Kidney epithelial cell (primary cell): ENCODE results near the gene HOXC10. TPM values are rescaled to one million over a fixed set of nuclear protein-coding genes. Genes with fewer than 3 reads are reported as not detected.

Experiments used
- DNase-seq: peaks from one replicate; pipeline ENCODE4 v3.0.0-alpha.2; 2010; ENCODE audit warnings: low read depth
- H3K27me3 ChIP-seq: 2 replicates; pipeline ENCODE4 v1.6.0; 2011; ENCODE audit warnings: low read length; ENCODE audit not compliant: control insufficient read depth, insufficient read depth
- H3K36me3 ChIP-seq: 2 replicates; pipeline ENCODE4 v1.5.1; 2011; ENCODE audit warnings: low read length; ENCODE audit not compliant: control insufficient read depth, insufficient read depth
- H3K4me3 ChIP-seq: 2 replicates; pipeline ENCODE4 v1.5.1; 2011; ENCODE audit warnings: low read depth, mild to moderate bottlenecking, control low read depth, low read length
- CTCF ChIP-seq: IDR thresholded peaks from 2 replicates; pipeline ENCODE4 v1.5.1; 2011; ENCODE audit warnings: mild to moderate bottlenecking, moderate library complexity, low read length, control low read depth, inconsistent platforms; ENCODE audit not compliant: insufficient read depth, poor library complexity, severe bottlenecking
- total RNA-seq: library from RNA; depleted of rRNA; stranded (reverse); fragments of >200 nt; gene quantifications from 2 replicates; pipeline ENCODE4 v1.2.3, GENCODE V29; 2015

Gene HOXC10
- total RNA-seq, 1 donor from 2014 or later, result 5.9 TPM

GRCh38 chr12:54038871-54039414 lies 54.0 kb downstream of the HOXC10 start:
- peaks cover 14% of the 10 kb centered on the region for H3K27me3 ChIP-seq
- DNase-seq, result no peak
- no peak overlapping the region for H3K4me3 ChIP-seq
- no peak for TF ChIP-seq CTCF
- H3K36me3 ChIP-seq, result no peaks in the 10 kb centered on the region

GRCh38 chr12:54039417-54040147 lies 54.6 kb downstream of the HOXC10 start:
- Histone ChIP-seq H3K27me3 (peaks cover 10% of the 10 kb centered on the region), H3K4me3 (no peak overlapping the region), H3K36me3 (no peaks in the 10 kb centered on the region)
- DNase-seq, result no peak
- no peak for TF ChIP-seq CTCF

Other genes with a start within 250 kb of the HOXC10 start
- not detected in 2 replicates for gene CISTR, start 233.2 kb upstream of the HOXC10 start, total RNA-seq
- gene HOXC13, start 46.3 kb upstream of the HOXC10 start, total RNA-seq, result not detected in 2 replicates
- gene HOXC12, start 30.2 kb upstream of the HOXC10 start, total RNA-seq, result not detected in 2 replicates
- gene HOXC11, start 12.0 kb upstream of the HOXC10 start, total RNA-seq, result 0.58 and 0.96 TPM in 2 replicates
- gene HOTAIR, start 10.2 kb upstream of the HOXC10 start, total RNA-seq, result 0.46 and 0.55 TPM in 2 replicates
- gene HOXC9, start 15.0 kb downstream of the HOXC10 start, total RNA-seq, result 12.3 and 15.5 TPM in 2 replicates
- gene HOXC8, start 23.8 kb downstream of the HOXC10 start, total RNA-seq, result 0.41 and 0.67 TPM in 2 replicates
- gene HOXC6, start 43.3 kb downstream of the HOXC10 start, total RNA-seq, result 1.1 and 1.8 TPM in 2 replicates
- gene HOXC5, start 47.9 kb downstream of the HOXC10 start, total RNA-seq, result 0.50 TPM in 1 of 2 replicates, not detected in the other
- 1.3 and 2.5 TPM in 2 replicates for gene HOXC4, start 68.7 kb downstream of the HOXC10 start, total RNA-seq
- 66.5 and 67.1 TPM in 2 replicates for gene SMUG1, start 203.8 kb downstream of the HOXC10 start, total RNA-seq